HG03565 (cell line): ENCODE results near the gene ZCCHC17.

Experiments
- ATAC-seq: cut with Tn5 transposase; IDR thresholded peaks from one replicate; pipeline ENCODE4 v1.9.1; 2021; ENCODE audit warnings: mild to moderate bottlenecking, moderate library complexity; ENCODE audit not compliant: unreplicated experiment

Gene ZCCHC17

GRCh38 chr1:31389616-31390015, 92.8 kb downstream of the ZCCHC17 start:
- no peak for ATAC-seq

GRCh38 chr1:31390071-31390470, 93.2 kb downstream of the ZCCHC17 start:
- ATAC-seq, result no peak

GRCh38 chr1:31393463-31393862, 96.6 kb downstream of the ZCCHC17 start:
- no peak for ATAC-seq

- no peak for ATAC-seq
Measured at GRCh38 chr1:31394584-31395193, 97.9 kb downstream of the ZCCHC17 start.

GRCh38 chr1:31396633-31397351, 100.0 kb downstream of the ZCCHC17 start:
- no peak for ATAC-seq

GRCh38 chr1:31397360-31398095, 100.7 kb downstream of the ZCCHC17 start:
- ATAC-seq, result no peak

- ATAC-seq, result no peak
Measured at GRCh38 chr1:31398246-31398645, 101.4 kb downstream of the ZCCHC17 start.

- no peak for ATAC-seq
Measured at GRCh38 chr1:31399976-31400375, 103.1 kb downstream of the ZCCHC17 start.

GRCh38 chr1:31400393-31400792, 103.6 kb downstream of the ZCCHC17 start:
- ATAC-seq, result no peak

GRCh38 chr1:31401241-31401640, 104.4 kb downstream of the ZCCHC17 start:
- no peak for ATAC-seq

- no peak for ATAC-seq
Measured at GRCh38 chr1:31405578-31406245, 108.9 kb downstream of the ZCCHC17 start.

- no peak for ATAC-seq
Measured at GRCh38 chr1:31407029-31407626, 110.3 kb downstream of the ZCCHC17 start.

GRCh38 chr1:31408788-31409318, 112.0 kb downstream of the ZCCHC17 start:
- no peak for ATAC-seq

GRCh38 chr1:31409946-31410858, 113.4 kb downstream of the ZCCHC17 start:
- ATAC-seq, result no peak

- ATAC-seq, result no peak
Measured at GRCh38 chr1:31410871-31411270, 114.0 kb downstream of the ZCCHC17 start.

- no peak for ATAC-seq
Measured at GRCh38 chr1:31412205-31412604, 115.4 kb downstream of the ZCCHC17 start.

GRCh38 chr1:31412732-31413404, 116.0 kb downstream of the ZCCHC17 start, which contains the start of gene SERINC2:
SERINC2 (plus strand) TSS chr1:31413213; CDS start chr1:31413266, 53 bp downstream.
- ATAC-seq, result no peak

- ATAC-seq, result no peak
Measured at GRCh38 chr1:31413405-31414001, 116.7 kb downstream of the ZCCHC17 start.
